Bronchial epithelial cell (primary cell): ENCODE data around the gene TMTC2. TPM values are rescaled to one million over a fixed set of nuclear protein-coding genes. Genes with fewer than 3 reads are reported as not detected.

Source experiments
- DNase-seq: peaks from one replicate; pipeline ENCODE4 v3.0.0-alpha.2; 2010; ENCODE audit warnings: low read depth
- FAIRE-seq: peaks from 2 replicates; lab custom pipeline; 2011; peaks lifted over from hg19 to GRCh38; lab: Jason Lieb, UNC
- H3K27me3 ChIP-seq: 2 replicates; pipeline ENCODE4 v1.5.1; 2011; ENCODE audit warnings: low read length; ENCODE audit not compliant: control insufficient read depth, insufficient read depth
- H3K36me3 ChIP-seq: 2 replicates; pipeline ENCODE4 v1.5.1; 2011; ENCODE audit warnings: low read length; ENCODE audit not compliant: control insufficient read depth, insufficient read depth
- H3K4me3 ChIP-seq: 2 replicates; pipeline ENCODE4 v1.5.1; 2011; ENCODE audit warnings: mild to moderate bottlenecking, low read depth, low read length, control low read depth
- CTCF ChIP-seq: IDR thresholded peaks from 2 replicates; pipeline ENCODE4 v1.5.1; 2011; ENCODE audit warnings: mild to moderate bottlenecking, moderate library complexity, low read length, control low read depth, inconsistent platforms; ENCODE audit not compliant: insufficient read depth, severe bottlenecking
- total RNA-seq: library from RNA; depleted of rRNA; stranded (reverse); fragments of >200 nt; gene quantifications from 2 replicates; pipeline ENCODE4 v1.2.1, GENCODE V29; 2014

TMTC2 gene
- total RNA-seq, 1 donor from 2014 or later, result 10.5 TPM

GRCh38 chr12:82872088-82872487 lies 185.4 kb downstream of the TMTC2 start:
- no peak overlapping the region for H3K4me3 ChIP-seq
- DNase-seq (no peak), FAIRE-seq (no peak)
- no peak for TF ChIP-seq CTCF
- H3K36me3 ChIP-seq, result no peaks in the 10 kb centered on the region
- no peaks in the 10 kb centered on the region for H3K27me3 ChIP-seq

- H3K36me3 ChIP-seq, result no peaks in the 10 kb centered on the region
- no peak for TF ChIP-seq CTCF
- no peak overlapping the region for H3K4me3 ChIP-seq
- no peaks in the 10 kb centered on the region for H3K27me3 ChIP-seq
- no peak for DNase-seq
- FAIRE-seq, result no peak
These were observed 186.6 kb downstream of the TMTC2 start for GRCh38 chr12:82873309-82873708.

GRCh38 chr12:82873951-82874350 lies 187.2 kb downstream of the TMTC2 start:
- H3K27me3 ChIP-seq, result no peaks in the 10 kb centered on the region
- no peaks in the 10 kb centered on the region for H3K36me3 ChIP-seq
- no peak for TF ChIP-seq CTCF
- DNase-seq (no peak), FAIRE-seq (no peak)
- H3K4me3 ChIP-seq, result no peak overlapping the region

GRCh38 chr12:82874945-82875344 lies 188.2 kb downstream of the TMTC2 start:
- TF ChIP-seq CTCF, result no peak
- Histone ChIP-seq H3K27me3 (no peaks in the 10 kb centered on the region), H3K4me3 (no peak overlapping the region), H3K36me3 (no peaks in the 10 kb centered on the region)
- no peak for FAIRE-seq
- peak; percentile 84 for DNase-seq

GRCh38 chr12:82876075-82876474 lies 189.4 kb downstream of the TMTC2 start:
- peak; percentile 80 for FAIRE-seq
- no peak overlapping the region for H3K4me3 ChIP-seq
- H3K27me3 ChIP-seq, result no peaks in the 10 kb centered on the region
- no peak for TF ChIP-seq CTCF
- H3K36me3 ChIP-seq, result no peaks in the 10 kb centered on the region
- DNase-seq, result no peak

GRCh38 chr12:82877963-82878362 lies 191.3 kb downstream of the TMTC2 start:
- FAIRE-seq (no peak), DNase-seq (no peak)
- no peak for TF ChIP-seq CTCF
- Histone ChIP-seq H3K27me3 (no peaks in the 10 kb centered on the region), H3K36me3 (no peaks in the 10 kb centered on the region), H3K4me3 (no peak overlapping the region)
